ENCODE results near the gene SHKBP1.
"Not testable (repeated sequence)": the region's sequence is repeated elsewhere in the genome, so short reads cannot be mapped to it uniquely, and the experiment has no call there.

The SHKBP1 gene, protein sequence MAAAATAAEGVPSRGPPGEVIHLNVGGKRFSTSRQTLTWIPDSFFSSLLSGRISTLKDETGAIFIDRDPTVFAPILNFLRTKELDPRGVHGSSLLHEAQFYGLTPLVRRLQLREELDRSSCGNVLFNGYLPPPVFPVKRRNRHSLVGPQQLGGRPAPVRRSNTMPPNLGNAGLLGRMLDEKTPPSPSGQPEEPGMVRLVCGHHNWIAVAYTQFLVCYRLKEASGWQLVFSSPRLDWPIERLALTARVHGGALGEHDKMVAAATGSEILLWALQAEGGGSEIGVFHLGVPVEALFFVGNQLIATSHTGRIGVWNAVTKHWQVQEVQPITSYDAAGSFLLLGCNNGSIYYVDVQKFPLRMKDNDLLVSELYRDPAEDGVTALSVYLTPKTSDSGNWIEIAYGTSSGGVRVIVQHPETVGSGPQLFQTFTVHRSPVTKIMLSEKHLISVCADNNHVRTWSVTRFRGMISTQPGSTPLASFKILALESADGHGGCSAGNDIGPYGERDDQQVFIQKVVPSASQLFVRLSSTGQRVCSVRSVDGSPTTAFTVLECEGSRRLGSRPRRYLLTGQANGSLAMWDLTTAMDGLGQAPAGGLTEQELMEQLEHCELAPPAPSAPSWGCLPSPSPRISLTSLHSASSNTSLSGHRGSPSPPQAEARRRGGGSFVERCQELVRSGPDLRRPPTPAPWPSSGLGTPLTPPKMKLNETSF

DNA sequence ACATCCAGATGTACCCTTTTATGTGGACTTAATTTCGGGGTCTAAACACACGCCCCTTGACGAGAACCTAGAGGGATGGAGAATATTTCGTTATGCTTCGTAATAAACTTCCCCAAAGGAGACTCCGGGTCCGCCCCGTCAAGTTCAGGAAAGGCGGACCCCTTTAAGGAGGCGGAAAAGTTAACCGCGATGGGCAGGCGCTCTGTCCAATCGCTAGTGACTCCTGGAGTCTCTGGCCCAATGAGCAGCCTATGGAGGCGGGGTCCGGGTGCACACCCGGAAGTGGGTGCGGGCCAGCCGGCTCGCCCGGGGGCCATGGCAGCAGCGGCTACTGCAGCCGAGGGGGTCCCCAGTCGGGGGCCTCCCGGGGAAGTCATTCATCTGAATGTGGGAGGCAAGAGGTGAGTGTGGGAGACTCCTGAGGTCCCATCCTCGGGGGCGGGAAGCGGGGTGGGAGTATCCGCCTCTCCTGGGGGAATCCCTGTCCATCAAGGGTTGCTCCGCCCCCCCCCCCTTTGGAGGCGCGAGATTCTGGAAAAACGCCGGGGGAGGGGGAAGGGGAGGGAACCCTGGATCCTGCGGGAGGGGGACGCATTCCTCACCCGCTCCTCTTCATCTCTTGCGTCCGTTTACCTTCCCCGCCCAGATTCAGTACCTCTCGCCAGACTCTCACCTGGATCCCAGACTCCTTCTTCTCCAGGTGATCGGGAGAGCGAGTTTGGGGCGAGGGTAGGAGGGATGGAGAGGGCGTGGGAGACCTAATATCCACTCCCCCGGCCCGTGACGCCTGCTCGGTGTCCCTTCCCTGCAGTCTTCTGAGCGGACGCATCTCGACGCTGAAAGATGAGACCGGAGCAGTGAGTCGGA lies at the start of gene SHKBP1:
Gene SHKBP1, plus strand, starts transcription at position 289 of the 867 bp plus-strand sequence. Its CDS starts 27 bp downstream, at position 316.
- H3K4me3 Mint-ChIP-seq, result peak within 1 kb of the TSS; percentile 90
- H3K27me3 Mint-ChIP-seq, result no peaks in the 10 kb centered on the region
- H3K9me3 Mint-ChIP-seq (ENCODE audit: low read depth), result no peaks in the 10 kb centered on the region
- H3K36me3 Mint-ChIP-seq, result peaks cover 2% of the 10 kb centered on the region
- H3K27ac Mint-ChIP-seq, result peak within 1 kb of the TSS; percentile 72
- H3K4me1 Mint-ChIP-seq (ENCODE audit: low read depth), result peaks cover 20% of the 10 kb centered on the region

DNA sequence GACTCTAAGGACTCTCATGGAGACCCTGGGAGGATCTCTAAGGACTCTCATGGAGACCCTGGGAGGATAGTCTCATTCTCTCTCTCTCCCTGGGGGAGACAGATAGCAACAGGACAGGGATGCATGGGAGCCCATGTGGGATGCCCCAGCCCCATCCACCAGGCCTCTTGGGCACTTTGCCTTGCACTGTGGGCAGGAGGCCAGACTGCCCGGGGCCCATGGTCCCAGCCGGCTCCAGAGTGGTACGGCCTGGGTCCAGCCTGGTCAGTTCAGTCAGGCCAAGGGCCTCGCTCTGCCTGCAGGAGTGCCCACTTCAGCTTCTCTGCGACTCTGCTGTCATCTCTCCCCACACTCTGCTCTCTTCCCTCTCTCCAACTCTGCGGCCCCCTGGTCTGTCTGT lies 48.6 kb upstream of the SHKBP1 start:
- peaks cover 9% of the 10 kb centered on the region for H3K27me3 Mint-ChIP-seq
- H3K36me3 Mint-ChIP-seq, result no peaks in the 10 kb centered on the region
- H3K4me1 Mint-ChIP-seq (ENCODE audit: low read depth), result peaks cover 14% of the 10 kb centered on the region
- H3K27ac Mint-ChIP-seq, result no peak overlapping the region
- no peaks in the 10 kb centered on the region for H3K9me3 Mint-ChIP-seq (ENCODE audit: low read depth)
- no peak overlapping the region for H3K4me3 Mint-ChIP-seq

DNA sequence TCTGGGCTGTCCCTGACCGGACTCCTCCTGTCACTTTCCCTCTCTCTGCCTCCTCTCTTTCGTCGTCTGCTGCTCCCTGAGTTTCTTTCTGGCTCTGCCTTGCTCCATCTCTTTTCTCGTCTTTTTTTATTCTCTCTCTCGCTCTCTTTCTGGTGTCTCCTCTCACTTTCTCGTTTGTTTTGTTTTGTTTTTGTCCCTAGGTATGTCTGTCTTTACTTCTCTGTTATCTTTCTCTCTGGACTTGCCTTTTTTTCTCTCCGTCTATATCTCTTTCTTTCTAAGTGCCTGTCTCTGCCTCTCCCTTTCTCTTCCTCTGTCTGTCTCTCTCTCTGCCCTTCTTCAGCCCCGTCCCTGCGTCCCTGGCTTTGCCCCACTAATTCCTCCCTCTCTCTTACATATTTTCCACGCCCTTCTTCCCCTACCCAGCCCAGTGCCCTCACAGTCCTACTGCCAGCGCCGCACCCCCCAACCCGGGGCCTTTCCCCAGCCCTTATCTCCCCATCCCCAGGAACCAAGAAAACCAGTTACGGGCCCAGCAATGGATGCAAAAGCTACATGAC lies 48.1 kb upstream of the SHKBP1 start:
- Mint-ChIP-seq H3K36me3 (no peaks in the 10 kb centered on the region), H3K4me1 (ENCODE audit: low read depth) (peaks cover 14% of the 10 kb centered on the region), H3K9me3 (ENCODE audit: low read depth) (no peaks in the 10 kb centered on the region), H3K4me3 (peak overlapping the region; percentile 2), H3K27ac (no peak overlapping the region), H3K27me3 (peaks cover 9% of the 10 kb centered on the region)

DNA sequence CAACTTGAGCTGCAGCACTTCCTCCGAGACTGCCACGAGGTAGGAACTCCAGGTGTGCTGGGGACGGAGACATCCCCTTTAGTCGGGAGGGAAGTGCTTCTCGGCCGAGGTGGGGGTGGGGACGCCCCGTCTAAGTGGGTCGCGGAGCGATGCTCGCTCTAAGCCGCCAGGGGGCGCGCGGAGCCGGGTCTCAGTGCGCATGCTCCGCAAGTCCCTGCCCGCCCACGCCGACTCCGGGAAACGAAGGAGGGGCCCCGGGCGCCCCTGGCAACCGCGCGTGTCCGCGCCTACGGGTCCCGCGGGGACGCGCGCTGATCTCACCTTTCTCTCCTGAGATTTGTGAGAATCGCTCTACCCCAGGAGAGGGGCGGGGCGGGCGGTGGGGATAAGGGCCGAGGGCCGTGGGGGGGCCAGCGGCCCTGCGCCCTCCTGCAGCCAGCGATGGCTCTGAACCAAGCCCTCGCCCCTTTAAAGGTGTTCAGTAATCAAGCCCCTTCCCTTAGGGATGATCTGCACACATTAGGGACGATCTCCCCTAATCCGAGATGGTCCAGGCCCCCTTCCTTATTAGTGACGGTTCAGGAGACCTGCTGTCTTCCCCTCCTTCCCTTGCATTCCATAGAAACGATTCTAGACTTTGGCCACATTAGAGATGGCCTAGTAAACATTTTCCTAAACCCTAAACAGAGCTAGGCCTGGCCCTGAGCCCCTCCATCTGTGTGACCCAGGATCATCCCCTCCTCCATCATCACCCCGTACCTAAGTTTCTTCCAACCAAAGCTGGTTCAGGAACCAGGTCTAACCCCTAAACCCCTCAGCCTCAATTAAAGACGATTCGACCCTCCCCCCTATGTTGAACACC lies 47.3 kb upstream of the SHKBP1 start:
- Mint-ChIP-seq H3K36me3 (no peaks in the 10 kb centered on the region), H3K27ac (peak overlapping the region; percentile 12), H3K9me3 (ENCODE audit: low read depth) (no peaks in the 10 kb centered on the region), H3K4me3 (peak overlapping the region; percentile 68), H3K27me3 (peaks cover 9% of the 10 kb centered on the region), H3K4me1 (ENCODE audit: low read depth) (peaks cover 14% of the 10 kb centered on the region)

DNA sequence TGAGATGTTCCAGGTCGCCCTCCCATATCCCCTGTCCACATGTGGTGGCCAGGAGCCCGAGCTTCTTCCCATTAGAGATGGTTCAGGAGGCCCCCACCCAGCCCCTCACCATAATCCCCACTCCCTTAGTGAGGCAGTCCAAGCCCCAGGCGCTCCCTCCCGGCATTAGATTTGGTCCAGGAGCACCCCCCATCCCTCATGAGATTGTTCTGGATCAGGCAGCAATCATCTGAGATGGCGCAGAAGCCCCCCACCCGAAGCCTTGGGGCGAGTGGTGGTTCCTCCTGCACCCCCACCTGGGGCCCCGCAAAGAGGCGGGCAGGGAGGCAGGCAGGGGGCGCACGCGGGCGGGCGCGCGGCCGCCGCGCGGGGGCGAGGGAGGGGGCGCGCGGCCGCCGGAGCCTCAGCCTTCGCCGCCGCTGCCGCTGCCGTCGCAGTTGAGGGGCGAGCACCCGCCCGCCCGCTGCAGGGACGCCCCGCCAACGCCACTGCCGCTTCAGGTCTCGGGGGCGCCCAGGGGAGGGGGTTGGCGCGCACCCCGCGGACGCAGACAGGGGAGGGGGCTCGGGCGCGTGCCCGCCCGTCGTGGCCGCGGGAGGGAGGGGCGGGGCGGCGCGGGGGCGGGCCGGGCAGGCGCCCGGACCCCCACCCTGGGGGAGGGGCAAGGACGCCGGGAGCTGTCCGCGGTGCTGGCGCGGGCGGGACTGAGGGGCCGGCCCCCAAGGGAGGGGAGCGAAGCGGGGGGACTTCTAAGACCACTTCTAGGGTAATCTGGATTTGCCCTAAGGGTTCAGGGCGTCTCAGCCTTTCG lies 46.4 kb upstream of the SHKBP1 start:
- no peaks in the 10 kb centered on the region for H3K36me3 Mint-ChIP-seq
- H3K4me1 Mint-ChIP-seq (ENCODE audit: low read depth), result peaks cover 14% of the 10 kb centered on the region
- peaks cover 5% of the 10 kb centered on the region for H3K27me3 Mint-ChIP-seq
- no peak overlapping the region for H3K27ac Mint-ChIP-seq
- peak overlapping the region; percentile 68 for H3K4me3 Mint-ChIP-seq
- H3K9me3 Mint-ChIP-seq (ENCODE audit: low read depth), result no peaks in the 10 kb centered on the region

DNA sequence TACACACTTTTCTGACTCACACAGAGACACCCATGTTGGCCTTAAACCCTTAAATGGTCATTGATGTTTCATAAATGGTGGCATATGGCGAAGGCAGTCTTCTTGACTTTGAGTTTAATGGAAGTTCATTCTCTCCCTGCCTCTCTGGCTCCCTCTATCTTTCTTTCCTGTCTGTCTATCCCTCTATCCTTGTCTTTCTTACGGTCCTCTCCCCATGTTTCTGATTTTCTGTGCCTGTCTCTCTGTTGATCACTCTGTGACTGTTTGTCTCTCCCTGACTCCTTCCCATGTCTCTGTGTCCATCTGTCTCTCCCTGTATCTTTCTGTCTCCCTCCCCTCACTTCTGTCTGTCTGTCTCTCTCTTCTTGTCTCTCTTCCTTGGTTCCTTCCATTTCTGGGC lies 43.2 kb upstream of the SHKBP1 start:
- H3K9me3 Mint-ChIP-seq (ENCODE audit: low read depth), result no peaks in the 10 kb centered on the region
- peaks cover 14% of the 10 kb centered on the region for H3K4me1 Mint-ChIP-seq (ENCODE audit: low read depth)
- no peak overlapping the region for H3K27ac Mint-ChIP-seq
- no peak overlapping the region for H3K4me3 Mint-ChIP-seq
- H3K36me3 Mint-ChIP-seq, result no peaks in the 10 kb centered on the region
- H3K27me3 Mint-ChIP-seq, result peaks cover 5% of the 10 kb centered on the region

DNA sequence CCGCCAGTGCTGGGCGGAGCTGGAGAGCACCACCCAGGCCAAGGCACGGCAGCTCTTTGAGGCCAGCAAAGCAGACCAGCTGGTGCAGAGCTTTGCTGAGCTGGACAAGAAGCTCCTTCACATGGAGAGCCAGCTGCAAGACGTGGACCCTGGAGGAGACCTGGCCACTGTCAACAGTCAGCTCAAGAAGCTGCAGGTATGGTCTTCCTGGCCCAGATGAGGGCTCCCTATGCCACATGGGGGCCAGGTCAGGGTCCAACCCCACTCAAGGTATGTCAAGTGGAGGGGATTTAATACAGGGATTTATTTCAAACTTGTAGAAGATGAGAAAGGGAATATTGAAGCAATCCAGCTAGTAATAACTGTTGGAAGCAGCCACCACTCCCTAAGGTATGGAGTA lies 42.5 kb upstream of the SHKBP1 start:
- H3K4me1 Mint-ChIP-seq (ENCODE audit: low read depth), result peaks cover 11% of the 10 kb centered on the region
- no peak overlapping the region for H3K4me3 Mint-ChIP-seq
- peaks cover 5% of the 10 kb centered on the region for H3K27me3 Mint-ChIP-seq
- H3K9me3 Mint-ChIP-seq (ENCODE audit: low read depth), result no peaks in the 10 kb centered on the region
- H3K36me3 Mint-ChIP-seq, result no peaks in the 10 kb centered on the region
- no peak overlapping the region for H3K27ac Mint-ChIP-seq

DNA sequence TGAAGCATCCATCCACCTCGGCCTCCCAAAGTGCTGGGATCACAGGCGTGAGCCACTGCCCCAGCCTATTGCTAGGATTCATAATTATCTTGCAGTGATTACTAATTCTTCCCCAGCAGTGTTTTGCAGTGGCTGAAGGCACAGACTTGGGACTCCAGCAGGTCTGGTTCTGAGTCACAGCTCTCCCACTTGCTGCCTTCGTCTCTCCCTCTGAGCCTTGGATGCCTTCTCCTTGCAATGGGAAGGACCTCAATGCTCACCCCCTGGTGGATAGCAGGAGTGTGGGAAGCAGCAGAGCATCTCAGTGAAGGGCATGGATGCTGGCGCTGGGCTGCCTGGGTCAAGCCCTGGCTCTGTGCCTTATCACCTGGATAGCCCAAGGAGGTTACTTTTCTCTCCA lies 37.6 kb upstream of the SHKBP1 start:
- H3K27ac Mint-ChIP-seq, result no peak overlapping the region
- no peaks in the 10 kb centered on the region for H3K27me3 Mint-ChIP-seq
- H3K36me3 Mint-ChIP-seq, result no peaks in the 10 kb centered on the region
- H3K4me1 Mint-ChIP-seq (ENCODE audit: low read depth), result no peaks in the 10 kb centered on the region
- no peak overlapping the region for H3K4me3 Mint-ChIP-seq
- no peaks in the 10 kb centered on the region for H3K9me3 Mint-ChIP-seq (ENCODE audit: low read depth)

DNA sequence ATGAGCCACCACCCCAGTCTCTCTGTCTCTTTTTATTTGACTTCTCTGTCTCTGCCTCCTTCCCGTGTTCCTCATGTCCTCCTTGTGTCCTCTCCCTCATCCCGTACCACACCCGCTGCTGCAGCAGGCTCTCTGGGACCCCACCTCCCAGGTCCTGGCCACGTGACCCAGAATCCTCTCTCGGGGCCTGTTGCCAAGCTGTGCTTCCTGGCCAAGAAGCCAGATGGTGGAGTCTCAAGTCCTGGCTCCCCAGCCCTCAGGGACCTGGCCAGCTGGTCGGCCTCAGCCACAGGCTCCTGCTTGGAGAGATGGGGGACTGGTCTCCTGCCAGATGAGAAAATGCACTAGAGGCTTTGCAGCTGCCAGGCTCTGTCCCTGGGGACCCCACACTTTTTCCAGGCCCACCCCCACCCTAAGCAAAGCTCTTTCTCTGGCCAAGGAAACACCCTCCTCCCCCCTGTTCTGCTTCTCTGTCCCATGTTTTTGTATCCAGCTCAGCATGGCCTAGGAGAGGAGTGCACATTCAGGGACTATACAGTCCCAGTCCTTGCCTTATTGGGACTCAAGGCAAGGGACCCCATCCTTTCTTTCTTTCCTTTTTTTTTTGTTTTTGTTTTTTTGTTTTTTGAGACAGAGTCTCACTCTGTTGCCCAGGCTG lies 34.3 kb upstream of the SHKBP1 start:
- H3K4me1 Mint-ChIP-seq (ENCODE audit: low read depth), result no peaks in the 10 kb centered on the region
- peaks cover 6% of the 10 kb centered on the region for H3K27me3 Mint-ChIP-seq
- H3K36me3 Mint-ChIP-seq, result no peaks in the 10 kb centered on the region
- H3K27ac Mint-ChIP-seq, result no peak overlapping the region
- no peak overlapping the region for H3K4me3 Mint-ChIP-seq
- no peaks in the 10 kb centered on the region for H3K9me3 Mint-ChIP-seq (ENCODE audit: low read depth)

DNA sequence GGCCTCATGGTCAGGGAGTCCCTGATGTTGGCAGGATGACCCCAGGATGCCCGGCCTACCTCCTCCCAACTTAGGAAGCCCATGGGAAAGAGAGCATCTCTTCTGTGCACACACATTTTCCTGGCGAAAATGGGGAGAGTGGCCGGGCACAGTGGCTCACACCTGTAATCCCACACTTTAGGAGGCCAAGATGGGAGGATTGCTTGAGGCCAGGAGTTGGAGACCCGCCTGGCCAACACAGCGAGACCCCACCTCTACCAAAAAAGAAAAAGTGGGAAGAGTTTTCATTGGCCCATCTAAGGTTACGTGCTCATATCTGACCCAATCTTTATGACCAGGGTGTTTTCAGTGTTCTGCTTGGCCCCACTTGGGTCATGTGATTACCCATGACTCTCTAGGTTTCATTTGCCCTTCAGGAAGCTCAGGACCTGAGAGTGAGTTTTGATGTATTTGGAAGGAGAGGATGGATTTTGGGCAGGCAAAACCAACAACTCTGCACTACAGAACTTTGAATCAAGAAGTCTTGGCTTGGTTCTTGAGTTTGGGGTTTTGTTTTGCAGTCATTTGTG lies 33.6 kb upstream of the SHKBP1 start:
- Mint-ChIP-seq H3K4me3 (no peak overlapping the region), H3K4me1 (ENCODE audit: low read depth) (no peaks in the 10 kb centered on the region), H3K27ac (no peak overlapping the region), H3K27me3 (peaks cover 9% of the 10 kb centered on the region), H3K9me3 (ENCODE audit: low read depth) (no peaks in the 10 kb centered on the region), H3K36me3 (no peaks in the 10 kb centered on the region)

DNA sequence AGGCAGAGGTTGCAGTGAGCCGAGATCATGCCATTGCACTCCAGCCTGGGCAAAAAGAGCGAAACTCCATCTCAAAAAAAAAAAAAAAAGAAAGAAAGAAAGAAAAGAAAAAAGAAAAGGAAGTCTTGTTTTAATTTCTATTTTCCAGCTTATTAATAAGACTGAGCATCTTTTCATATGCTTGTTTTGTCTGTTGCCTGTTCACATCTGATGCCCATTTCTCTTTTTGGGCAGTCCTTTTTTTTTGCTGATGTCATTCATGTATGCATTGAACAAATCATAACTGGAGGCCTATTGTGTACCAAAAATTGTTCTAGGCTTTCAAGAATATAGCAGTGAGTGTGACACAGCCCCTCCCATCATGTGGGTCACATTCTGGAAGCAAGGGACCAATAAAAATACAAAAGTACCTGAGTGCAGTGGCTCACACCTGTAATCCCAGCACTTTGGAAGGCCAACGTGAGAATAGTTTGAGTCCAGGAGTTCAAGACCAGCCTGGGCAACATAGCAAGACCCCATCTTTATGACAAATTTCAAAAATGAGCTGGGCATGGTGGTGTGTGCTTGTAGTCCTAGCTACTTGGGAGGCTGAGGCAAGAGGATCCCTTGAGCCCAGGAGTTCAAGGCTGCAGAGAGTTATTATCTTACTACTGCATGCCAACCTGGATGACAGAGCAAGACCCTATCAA lies 30.4 kb upstream of the SHKBP1 start:
- H3K4me1 Mint-ChIP-seq (ENCODE audit: low read depth); H3K9me3 Mint-ChIP-seq (ENCODE audit: low read depth); H3K4me3 Mint-ChIP-seq; H3K27ac Mint-ChIP-seq; H3K36me3 Mint-ChIP-seq: not testable (repeated sequence)
- peaks cover 19% of the 10 kb centered on the region for H3K27me3 Mint-ChIP-seq

DNA sequence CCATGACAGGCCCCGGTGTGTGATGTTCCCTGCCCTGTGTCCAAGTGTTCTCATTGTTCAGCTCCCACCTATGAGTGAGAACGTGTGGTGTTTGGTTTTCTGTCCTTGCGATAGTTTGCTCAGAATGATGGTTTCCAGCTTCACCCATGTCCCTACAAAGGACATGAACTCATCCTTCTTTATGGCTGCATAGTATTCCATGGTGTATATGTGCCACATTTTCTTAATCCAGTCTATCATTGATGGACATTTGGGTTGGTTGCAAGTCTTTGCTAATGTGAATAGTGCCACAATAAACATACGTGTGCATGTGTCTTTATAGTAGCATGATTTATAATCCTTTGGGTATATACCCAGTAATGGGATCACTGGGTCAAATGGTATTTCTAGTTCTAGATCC lies 29.5 kb upstream of the SHKBP1 start:
- not testable (repeated sequence) for H3K4me3 Mint-ChIP-seq; H3K4me1 Mint-ChIP-seq (ENCODE audit: low read depth); H3K36me3 Mint-ChIP-seq; H3K9me3 Mint-ChIP-seq (ENCODE audit: low read depth); H3K27ac Mint-ChIP-seq
- peaks cover 20% of the 10 kb centered on the region for H3K27me3 Mint-ChIP-seq

All from activated naive CD8-positive, alpha-beta T cell (primary cell).